ENCODE measurements around the gene PLA2G6. TPM values are rescaled to one million over a fixed set of nuclear protein-coding genes. Genes with fewer than 3 reads are reported as not detected.
A peak's percentile ranks its signal among the peaks of the same experiment; 100 is the strongest.
"Not testable (repeated sequence)": the region's sequence is repeated elsewhere in the genome, so short reads cannot be mapped to it uniquely, and the experiment has no call there.

PLA2G6 gene
- total RNA-seq, 1 donor from 2014 or later: 7.9 TPM

- H3K36me3 ChIP-seq (ENCODE audit: control insufficient read depth, insufficient read depth, low read length): no peaks in the 10 kb centered on the region
- DNase-seq (ENCODE audit: low read depth): no peak
- FAIRE-seq: no peak
- H3K27me3 ChIP-seq (ENCODE audit: control insufficient read depth, insufficient read depth, low read length): peaks cover 8% of the 10 kb centered on the region
- H3K4me3 ChIP-seq (ENCODE audit: low read depth, low read length): peak overlapping the region; percentile 38
- TF ChIP-seq, protein P1, sequence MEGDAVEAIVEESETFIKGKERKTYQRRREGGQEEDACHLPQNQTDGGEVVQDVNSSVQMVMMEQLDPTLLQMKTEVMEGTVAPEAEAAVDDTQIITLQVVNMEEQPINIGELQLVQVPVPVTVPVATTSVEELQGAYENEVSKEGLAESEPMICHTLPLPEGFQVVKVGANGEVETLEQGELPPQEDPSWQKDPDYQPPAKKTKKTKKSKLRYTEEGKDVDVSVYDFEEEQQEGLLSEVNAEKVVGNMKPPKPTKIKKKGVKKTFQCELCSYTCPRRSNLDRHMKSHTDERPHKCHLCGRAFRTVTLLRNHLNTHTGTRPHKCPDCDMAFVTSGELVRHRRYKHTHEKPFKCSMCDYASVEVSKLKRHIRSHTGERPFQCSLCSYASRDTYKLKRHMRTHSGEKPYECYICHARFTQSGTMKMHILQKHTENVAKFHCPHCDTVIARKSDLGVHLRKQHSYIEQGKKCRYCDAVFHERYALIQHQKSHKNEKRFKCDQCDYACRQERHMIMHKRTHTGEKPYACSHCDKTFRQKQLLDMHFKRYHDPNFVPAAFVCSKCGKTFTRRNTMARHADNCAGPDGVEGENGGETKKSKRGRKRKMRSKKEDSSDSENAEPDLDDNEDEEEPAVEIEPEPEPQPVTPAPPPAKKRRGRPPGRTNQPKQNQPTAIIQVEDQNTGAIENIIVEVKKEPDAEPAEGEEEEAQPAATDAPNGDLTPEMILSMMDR (IDR thresholded peaks at IDR 0.05; ENCODE audit: insufficient read depth, low read length, severe bottlenecking): no peak
Measured at GRCh38 chr22:38080474-38080849, 101.2 kb downstream of the PLA2G6 start.

DNA sequence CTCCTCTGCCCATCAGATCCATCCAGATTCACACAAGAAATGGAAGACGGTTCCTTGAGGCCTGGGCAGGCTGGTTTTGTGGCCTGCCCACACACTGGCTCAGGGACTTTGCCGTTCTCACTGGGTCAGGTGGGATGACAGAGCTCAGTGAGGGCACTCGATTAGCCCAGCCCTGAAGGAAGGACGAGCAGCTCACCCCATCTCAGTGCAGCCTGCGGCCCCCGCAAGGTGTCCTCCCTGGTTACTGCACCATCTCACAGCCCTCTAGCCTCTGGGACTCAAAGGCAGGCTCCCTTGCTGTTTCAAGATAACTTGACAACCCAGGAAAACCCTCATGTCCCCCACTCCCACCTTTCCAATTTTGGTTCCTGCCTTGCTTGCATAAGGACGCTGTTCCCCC is 101.8 kb downstream of the PLA2G6 start:
- no peaks in the 10 kb centered on the region for H3K36me3 ChIP-seq (ENCODE audit: control insufficient read depth, insufficient read depth, low read length)
- DNase-seq (ENCODE audit: low read depth): no peak
- TF ChIP-seq, protein P1 (IDR thresholded peaks at IDR 0.05; ENCODE audit: insufficient read depth, low read length, severe bottlenecking): no peak
- FAIRE-seq: no peak
- no peak overlapping the region for H3K4me3 ChIP-seq (ENCODE audit: low read depth, low read length)
- peaks cover 8% of the 10 kb centered on the region for H3K27me3 ChIP-seq (ENCODE audit: control insufficient read depth, insufficient read depth, low read length)

- DNase-seq (ENCODE audit: low read depth); H3K27me3 ChIP-seq (ENCODE audit: control insufficient read depth, insufficient read depth, low read length); H3K36me3 ChIP-seq (ENCODE audit: control insufficient read depth, insufficient read depth, low read length); H3K4me3 ChIP-seq (ENCODE audit: low read depth, low read length); FAIRE-seq: not testable (repeated sequence)
Measured at GRCh38 chr22:38079208-38079607, 102.4 kb downstream of the PLA2G6 start.

- peaks cover 8% of the 10 kb centered on the region for H3K27me3 ChIP-seq (ENCODE audit: control insufficient read depth, insufficient read depth, low read length)
- H3K36me3 ChIP-seq (ENCODE audit: control insufficient read depth, insufficient read depth, low read length): peaks cover 2% of the 10 kb centered on the region
- TF ChIP-seq, protein P1 (IDR thresholded peaks at IDR 0.05; ENCODE audit: insufficient read depth, low read length, severe bottlenecking): no peak
- no peak overlapping the region for H3K4me3 ChIP-seq (ENCODE audit: low read depth, low read length)
- DNase-seq (ENCODE audit: low read depth) (no peak), FAIRE-seq (no peak)
Measured at GRCh38 chr22:38078046-38078840, 103.4 kb downstream of the PLA2G6 start.

DNA sequence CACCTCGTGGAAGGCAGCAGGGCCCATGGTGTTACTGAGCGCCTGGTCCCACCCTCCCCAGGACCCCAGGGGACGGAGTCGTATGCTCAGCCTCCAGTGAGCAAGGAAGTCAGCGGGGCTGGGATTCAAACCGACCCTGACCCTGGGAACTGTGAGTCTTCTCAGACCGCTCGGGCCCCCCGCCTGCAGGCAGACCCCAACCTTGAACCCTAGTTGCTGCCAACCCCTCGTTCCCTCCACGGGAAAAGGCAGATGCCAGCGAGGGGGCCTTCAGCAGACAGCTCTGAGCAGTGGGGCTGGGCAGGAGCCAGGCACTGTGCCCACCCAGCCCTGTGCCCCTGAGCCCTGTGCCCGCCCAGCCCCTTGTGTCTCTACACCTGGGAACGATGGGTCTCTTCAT is 104.0 kb downstream of the PLA2G6 start:
- no peak for FAIRE-seq
- no peak overlapping the region for H3K4me3 ChIP-seq (ENCODE audit: low read depth, low read length)
- TF ChIP-seq, protein P1 (IDR thresholded peaks at IDR 0.05; ENCODE audit: insufficient read depth, low read length, severe bottlenecking): no peak
- DNase-seq (ENCODE audit: low read depth): no peak
- peaks cover 8% of the 10 kb centered on the region for H3K27me3 ChIP-seq (ENCODE audit: control insufficient read depth, insufficient read depth, low read length)
- H3K36me3 ChIP-seq (ENCODE audit: control insufficient read depth, insufficient read depth, low read length): peaks cover 7% of the 10 kb centered on the region

DNA sequence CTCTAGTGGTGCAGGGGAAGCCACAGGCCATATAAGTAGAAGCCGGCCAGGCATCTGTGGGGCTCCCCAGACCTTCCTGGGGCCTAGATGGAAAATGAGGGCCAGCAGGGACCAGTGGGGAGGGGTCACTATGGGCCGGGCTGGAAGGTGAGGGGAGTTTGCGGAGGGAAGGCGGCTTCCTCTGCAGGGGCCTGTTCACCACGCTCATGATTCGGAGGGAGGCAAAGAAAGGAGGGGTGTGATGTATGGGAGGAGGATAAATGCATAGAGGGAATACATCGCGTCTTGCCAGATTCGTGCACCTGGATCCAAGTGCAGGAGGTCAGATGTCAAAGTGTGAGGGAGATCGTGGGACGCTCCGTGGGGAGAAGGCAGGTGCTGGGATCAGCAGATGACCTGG is 104.5 kb downstream of the PLA2G6 start:
- DNase-seq (ENCODE audit: low read depth) (no peak), FAIRE-seq (no peak)
- TF ChIP-seq, protein P1 (IDR thresholded peaks at IDR 0.05; ENCODE audit: insufficient read depth, low read length, severe bottlenecking): no peak
- H3K36me3 ChIP-seq (ENCODE audit: control insufficient read depth, insufficient read depth, low read length): peaks cover 11% of the 10 kb centered on the region
- no peak overlapping the region for H3K4me3 ChIP-seq (ENCODE audit: low read depth, low read length)
- H3K27me3 ChIP-seq (ENCODE audit: control insufficient read depth, insufficient read depth, low read length): peaks cover 6% of the 10 kb centered on the region
